HepG2 (cell line): Measurements from ENCODE around the gene MIS18BP1. TPM values are rescaled to one million over a fixed set of nuclear protein-coding genes. Genes with fewer than 3 reads are reported as not detected.

Source experiments
- EED ChIP-seq: sonication (generic); formaldehyde crosslinking; IDR thresholded peaks from 2 replicates; pipeline ENCODE4 v1.5.0; 2020; ENCODE audit warnings: mild to moderate bottlenecking, missing genetic modification reagents
- FIP1L1 ChIP-seq: fragments of 200-400 bp; formaldehyde crosslinking; IDR thresholded peaks from 2 replicates; pipeline ENCODE4 v1.6.1; 2018; ENCODE audit warnings: low read depth, mild to moderate bottlenecking, low read length, moderate library complexity, borderline replicate concordance; ENCODE audit not compliant: insufficient read depth
- FLYWCH1 ChIP-seq: sonication (generic); formaldehyde crosslinking; IDR thresholded peaks from 2 replicates; pipeline ENCODE4 v1.8.1; 2023; ENCODE audit warnings: mild to moderate bottlenecking, missing genetic modification reagents
- HOXA3 ChIP-seq: sonication (generic); formaldehyde crosslinking; IDR thresholded peaks from 2 replicates; pipeline ENCODE4 v1.5.0; 2020; ENCODE audit warnings: missing genetic modification reagents
- MAFG ChIP-seq: sonication (generic); formaldehyde crosslinking; IDR thresholded peaks from 2 replicates; pipeline ENCODE4 v1.5.1; 2020; ENCODE audit warnings: mild to moderate bottlenecking, missing genetic modification reagents
- NAIF1 ChIP-seq: sonication (generic); formaldehyde crosslinking; IDR thresholded peaks from 2 replicates; pipeline ENCODE4 v1.5.0; 2020; ENCODE audit warnings: mild to moderate bottlenecking, missing genetic modification reagents, borderline replicate concordance
- NPAS2 ChIP-seq: sonication (generic); formaldehyde crosslinking; IDR thresholded peaks from 2 replicates; pipeline ENCODE4 v1.8.0; 2022; ENCODE audit warnings: mild to moderate bottlenecking, missing genetic modification reagents, borderline replicate concordance
- RBAK ChIP-seq: sonication (generic); formaldehyde crosslinking; IDR thresholded peaks from 2 replicates; pipeline ENCODE4 v1.5.1; 2020; ENCODE audit warnings: mild to moderate bottlenecking, missing genetic modification reagents
- RFX3 ChIP-seq: IDR thresholded peaks from 2 replicates; pipeline ENCODE4 v1.6.1; 2016; ENCODE audit warnings: missing biosample characterization, missing genetic modification reagents
- TARDBP ChIP-seq: sonication (generic); formaldehyde crosslinking; IDR thresholded peaks from 2 replicates; pipeline ENCODE4 v1.8.0; 2022; ENCODE audit warnings: mild to moderate bottlenecking, missing genetic modification reagents
- TSC22D2 ChIP-seq: sonication (generic); formaldehyde crosslinking; IDR thresholded peaks from 2 replicates; pipeline ENCODE4 v1.5.1; 2020; ENCODE audit warnings: missing genetic modification reagents, mild to moderate bottlenecking, borderline replicate concordance
- ZNF143 ChIP-seq: sonication (generic); formaldehyde crosslinking; IDR thresholded peaks from 2 replicates; pipeline ENCODE4 v1.4.0; 2020; ENCODE audit warnings: missing genetic modification reagents
- ZNF232 ChIP-seq: sonication (generic); formaldehyde crosslinking; IDR thresholded peaks from 2 replicates; pipeline ENCODE4 v1.4.0; 2020; ENCODE audit warnings: missing genetic modification reagents, borderline replicate concordance
- ZNF253 ChIP-seq: sonication (generic); formaldehyde crosslinking; IDR thresholded peaks from 2 replicates; pipeline ENCODE4 v1.8.0; 2022; ENCODE audit warnings: mild to moderate bottlenecking, missing genetic modification reagents, borderline replicate concordance
- ZNF292 ChIP-seq: sonication (generic); formaldehyde crosslinking; IDR thresholded peaks from 2 replicates; pipeline ENCODE4 v1.8.1; 2022; ENCODE audit warnings: mild to moderate bottlenecking, low read depth, missing genetic modification reagents, borderline replicate concordance
- ZNF703 ChIP-seq: sonication (generic); formaldehyde crosslinking; IDR thresholded peaks from 2 replicates; pipeline ENCODE4 v1.5.1; 2020; ENCODE audit warnings: missing genetic modification reagents, mild to moderate bottlenecking, moderate library complexity, borderline replicate concordance
- polyA plus RNA-seq, 8 experiments: library from polyadenylated mRNA; depleted of rRNA in 3 of 8; stranded (reverse) in 7 of 8; unstranded in 1 of 8; fragments of >200 nt; fragmentation: Illumina TruSeq in 4 of 8; extraction: Trizol in 4 of 8; gene quantifications; 2 replicates each; pipeline versions ENCODE4 v1.2.1 to v1.2.3, GENCODE V29; 2011 to 2016; ENCODE audit warnings: low read depth in 4 of 8, missing spikeins in 1 of 8, mixed read lengths in 1 of 8; ENCODE audit not compliant: insufficient read depth in 1 of 8
- total RNA-seq, 5 experiments: library from RNA; depleted of rRNA; stranded (reverse); fragments of >200 nt; fragmentation: Illumina TruSeq; extraction: Trizol; gene quantifications; 2 replicates each; pipeline ENCODE4 v1.2.3, GENCODE V29; 2016; ENCODE audit warnings: low read depth in 1 of 5
- TF ChIP-seq, protein P1 (sequence below), 2 experiments: fragments of 450-650 bp in 1 of 2; sonication (generic) in 1 of 2; formaldehyde crosslinking; IDR thresholded peaks; 2 replicates each; pipeline versions ENCODE4 v1.5.0 to v1.8.0; 2020 to 2022; ENCODE audit warnings: mild to moderate bottlenecking in 1 of 2, missing genetic modification reagents in 1 of 2
- TF ChIP-seq, protein P2 (sequence below): sonication (generic); formaldehyde crosslinking; IDR thresholded peaks from 2 replicates; pipeline ENCODE4 v1.8.1; 2023; ENCODE audit warnings: mild to moderate bottlenecking, missing genetic modification reagents, borderline replicate concordance
- TF ChIP-seq, protein P3 (sequence below): sonication (generic); formaldehyde crosslinking; IDR thresholded peaks from 2 replicates; pipeline ENCODE4 v1.4.0; 2020; ENCODE audit warnings: missing genetic modification reagents
- TF ChIP-seq, protein P4 (sequence below): sonication (generic); formaldehyde crosslinking; conservative IDR thresholded peaks from 2 replicates; pipeline ENCODE4 v1.8.0; 2022; ENCODE audit warnings: mild to moderate bottlenecking, moderate library complexity, missing genetic modification reagents
- TF ChIP-seq, protein P5 (sequence below): sonication (generic); formaldehyde crosslinking; IDR thresholded peaks from 2 replicates; pipeline ENCODE4 v1.4.0; 2020; ENCODE audit warnings: missing genetic modification reagents
- TF ChIP-seq, protein P6 (sequence below): sonication (generic); formaldehyde crosslinking; IDR thresholded peaks from 2 replicates; pipeline ENCODE4 v1.4.0; 2020; ENCODE audit warnings: mild to moderate bottlenecking, low read depth, missing genetic modification reagents

MIS18BP1 gene
- total and polyA plus RNA-seq, 2 of the 13 experiments (the other 11 are each of a cell fraction or from before 2014, with no cell fraction given), result 9.5 to 36.4 TPM

DNA sequence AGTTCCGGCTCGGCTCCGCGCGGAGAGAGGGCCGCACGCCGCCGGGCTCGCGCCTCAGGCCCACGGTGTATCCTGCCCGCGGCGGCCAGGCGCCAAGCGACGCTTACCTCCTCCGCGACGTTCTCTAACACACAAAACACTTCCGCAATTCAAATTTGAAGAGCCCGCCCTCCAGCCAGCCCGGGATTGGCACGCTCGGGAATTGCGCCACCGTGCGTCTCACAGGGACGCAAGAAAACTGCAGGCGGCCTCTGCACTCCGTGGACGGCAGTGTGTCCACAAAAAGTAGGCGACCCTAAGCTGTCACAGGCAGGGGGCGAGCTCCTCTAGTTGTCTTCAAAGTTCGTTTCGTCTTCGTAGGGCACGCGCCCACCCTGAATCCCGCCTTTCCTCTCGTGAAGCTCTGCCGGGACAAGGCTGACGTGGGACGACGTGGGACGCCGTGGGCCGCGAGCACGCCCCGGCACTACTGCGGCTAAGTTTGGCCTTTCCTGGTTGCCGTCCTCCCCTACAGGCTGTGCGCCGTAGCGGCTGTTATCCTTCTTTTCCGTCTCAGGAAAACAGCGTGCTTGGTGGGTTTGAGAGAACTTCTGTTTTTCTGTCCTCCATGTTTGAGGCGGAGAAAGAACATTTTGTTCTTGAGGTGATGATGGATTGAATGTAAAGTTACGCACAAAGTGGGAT is at the start of gene MIS18BP1 (continued):
- TF ChIP-seq, protein P1, sequence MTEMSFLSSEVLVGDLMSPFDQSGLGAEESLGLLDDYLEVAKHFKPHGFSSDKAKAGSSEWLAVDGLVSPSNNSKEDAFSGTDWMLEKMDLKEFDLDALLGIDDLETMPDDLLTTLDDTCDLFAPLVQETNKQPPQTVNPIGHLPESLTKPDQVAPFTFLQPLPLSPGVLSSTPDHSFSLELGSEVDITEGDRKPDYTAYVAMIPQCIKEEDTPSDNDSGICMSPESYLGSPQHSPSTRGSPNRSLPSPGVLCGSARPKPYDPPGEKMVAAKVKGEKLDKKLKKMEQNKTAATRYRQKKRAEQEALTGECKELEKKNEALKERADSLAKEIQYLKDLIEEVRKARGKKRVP (CRISPR knock-in tag; IDR thresholded peaks at IDR 0.05), result peak in 1 of 2 experiments; percentile 84; a peak in 2 of 4 replicates
- no peak for TF ChIP-seq NPAS2 (CRISPR knock-in tag)
- TF ChIP-seq RFX3, result peak; percentile 35; the same call in 1 of the 2 replicates
- TF ChIP-seq, protein P2, sequence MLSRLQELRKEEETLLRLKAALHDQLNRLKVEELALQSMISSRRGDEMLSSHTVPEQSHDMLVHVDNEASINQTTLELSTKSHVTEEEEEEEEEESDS (CRISPR knock-in tag), result peak; percentile 68; the same call in 1 of the 2 replicates
- 0 out of 2 replicates have a peak, but pooled peaks have one; percentile 41 for TF ChIP-seq RBAK (CRISPR knock-in tag)
- TF ChIP-seq ZNF143 (CRISPR knock-in tag), result peak; percentile 87
- peak; percentile 96 for TF ChIP-seq FLYWCH1 (CRISPR knock-in tag)
- TF ChIP-seq, protein P3, sequence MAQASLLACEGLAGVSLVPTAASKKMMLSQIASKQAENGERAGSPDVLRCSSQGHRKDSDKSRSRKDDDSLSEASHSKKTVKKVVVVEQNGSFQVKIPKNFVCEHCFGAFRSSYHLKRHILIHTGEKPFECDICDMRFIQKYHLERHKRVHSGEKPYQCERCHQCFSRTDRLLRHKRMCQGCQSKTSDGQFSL (CRISPR knock-in tag), result no peak
- TF ChIP-seq TSC22D2 (CRISPR knock-in tag), result no peak; the same call in 1 of the 2 replicates
- TF ChIP-seq, protein P4, sequence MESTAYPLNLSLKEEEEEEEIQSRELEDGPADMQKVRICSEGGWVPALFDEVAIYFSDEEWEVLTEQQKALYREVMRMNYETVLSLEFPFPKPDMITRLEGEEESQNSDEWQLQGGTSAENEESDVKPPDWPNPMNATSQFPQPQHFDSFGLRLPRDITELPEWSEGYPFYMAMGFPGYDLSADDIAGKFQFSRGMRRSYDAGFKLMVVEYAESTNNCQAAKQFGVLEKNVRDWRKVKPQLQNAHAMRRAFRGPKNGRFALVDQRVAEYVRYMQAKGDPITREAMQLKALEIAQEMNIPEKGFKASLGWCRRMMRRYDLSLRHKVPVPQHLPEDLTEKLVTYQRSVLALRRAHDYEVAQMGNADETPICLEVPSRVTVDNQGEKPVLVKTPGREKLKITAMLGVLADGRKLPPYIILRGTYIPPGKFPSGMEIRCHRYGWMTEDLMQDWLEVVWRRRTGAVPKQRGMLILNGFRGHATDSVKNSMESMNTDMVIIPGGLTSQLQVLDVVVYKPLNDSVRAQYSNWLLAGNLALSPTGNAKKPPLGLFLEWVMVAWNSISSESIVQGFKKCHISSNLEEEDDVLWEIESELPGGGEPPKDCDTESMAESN (CRISPR knock-in tag), result peak; percentile 96
- TF ChIP-seq TARDBP (CRISPR knock-in tag), result peak; percentile 92
- peak; percentile 84; the same call in 1 of the 2 replicates for TF ChIP-seq NAIF1
- peak; percentile 60; the same call in 1 of the 2 replicates for TF ChIP-seq ZNF253 (CRISPR knock-in tag)
- TF ChIP-seq, protein P5, sequence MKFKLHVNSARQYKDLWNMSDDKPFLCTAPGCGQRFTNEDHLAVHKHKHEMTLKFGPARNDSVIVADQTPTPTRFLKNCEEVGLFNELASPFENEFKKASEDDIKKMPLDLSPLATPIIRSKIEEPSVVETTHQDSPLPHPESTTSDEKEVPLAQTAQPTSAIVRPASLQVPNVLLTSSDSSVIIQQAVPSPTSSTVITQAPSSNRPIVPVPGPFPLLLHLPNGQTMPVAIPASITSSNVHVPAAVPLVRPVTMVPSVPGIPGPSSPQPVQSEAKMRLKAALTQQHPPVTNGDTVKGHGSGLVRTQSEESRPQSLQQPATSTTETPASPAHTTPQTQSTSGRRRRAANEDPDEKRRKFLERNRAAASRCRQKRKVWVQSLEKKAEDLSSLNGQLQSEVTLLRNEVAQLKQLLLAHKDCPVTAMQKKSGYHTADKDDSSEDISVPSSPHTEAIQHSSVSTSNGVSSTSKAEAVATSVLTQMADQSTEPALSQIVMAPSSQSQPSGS (CRISPR knock-in tag), result peak; percentile 74; the same call in 1 of the 2 replicates
- TF ChIP-seq ZNF703 (CRISPR knock-in tag), result peak; percentile 85; the same call in 1 of the 2 replicates
- TF ChIP-seq ZNF292, result peak; percentile 83; the same call in 1 of the 2 replicates
- peak; percentile 93 for TF ChIP-seq ZNF232
- no peak for TF ChIP-seq MAFG (CRISPR knock-in tag)
- peak; percentile 90; the same call in 1 of the 2 replicates for TF ChIP-seq EED (CRISPR knock-in tag)
- TF ChIP-seq, protein P6, sequence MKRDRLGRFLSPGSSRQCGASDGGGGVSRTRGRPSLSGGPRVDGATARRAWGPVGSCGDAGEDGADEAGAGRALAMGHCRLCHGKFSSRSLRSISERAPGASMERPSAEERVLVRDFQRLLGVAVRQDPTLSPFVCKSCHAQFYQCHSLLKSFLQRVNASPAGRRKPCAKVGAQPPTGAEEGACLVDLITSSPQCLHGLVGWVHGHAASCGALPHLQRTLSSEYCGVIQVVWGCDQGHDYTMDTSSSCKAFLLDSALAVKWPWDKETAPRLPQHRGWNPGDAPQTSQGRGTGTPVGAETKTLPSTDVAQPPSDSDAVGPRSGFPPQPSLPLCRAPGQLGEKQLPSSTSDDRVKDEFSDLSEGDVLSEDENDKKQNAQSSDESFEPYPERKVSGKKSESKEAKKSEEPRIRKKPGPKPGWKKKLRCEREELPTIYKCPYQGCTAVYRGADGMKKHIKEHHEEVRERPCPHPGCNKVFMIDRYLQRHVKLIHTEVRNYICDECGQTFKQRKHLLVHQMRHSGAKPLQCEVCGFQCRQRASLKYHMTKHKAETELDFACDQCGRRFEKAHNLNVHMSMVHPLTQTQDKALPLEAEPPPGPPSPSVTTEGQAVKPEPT (CRISPR knock-in tag), result no peak
- no peak for TF ChIP-seq FIP1L1
- TF ChIP-seq HOXA3, result peak; percentile 97
